Measurements from ENCODE around the gene ERMN.
A peak's percentile ranks its signal among the peaks of the same experiment; 100 is the strongest.

ERMN gene

DNA sequence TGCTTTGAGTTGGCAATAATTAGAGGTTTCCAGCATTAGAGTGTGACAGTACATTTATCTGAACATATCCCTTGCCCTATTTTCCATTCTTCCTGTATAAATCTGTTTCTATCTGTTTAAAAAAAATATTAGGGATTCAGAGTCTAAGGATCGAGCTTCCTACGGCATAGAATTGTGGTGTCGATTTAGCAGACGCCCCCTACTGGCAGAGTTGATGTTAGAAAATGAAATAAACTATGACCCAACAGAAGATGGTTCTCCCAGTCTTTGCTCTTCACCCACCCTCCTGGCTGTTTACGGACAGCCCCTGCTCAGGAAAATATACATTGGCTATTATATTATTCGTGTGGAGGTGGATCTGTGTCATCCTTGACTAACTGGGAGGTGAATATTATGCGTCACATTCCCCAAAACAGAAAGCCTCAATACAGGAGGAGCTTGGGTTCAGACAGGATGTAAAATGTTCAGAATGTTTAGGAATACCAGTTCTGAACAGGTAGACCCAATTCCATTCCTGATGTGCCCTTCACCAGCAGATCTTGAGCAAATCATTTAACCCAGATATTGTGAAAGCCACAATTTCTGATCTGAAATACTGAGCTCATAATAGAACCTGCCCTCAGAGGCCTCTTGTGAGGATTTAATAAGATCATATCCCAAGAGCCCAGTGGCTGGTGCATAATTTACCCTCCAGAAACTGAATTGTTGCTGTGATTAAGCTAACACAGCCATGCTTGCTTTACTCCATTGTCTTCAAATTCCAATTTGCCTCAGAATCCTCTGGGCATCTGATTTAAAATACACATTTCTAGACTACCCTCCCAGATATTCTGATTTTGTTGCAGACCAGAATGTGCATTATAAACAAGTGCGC is 10.8 kb upstream of the ERMN start:
- DNase-seq (ENCODE audit: extremely low read depth, insufficient read length): no peak
- no peaks in the 10 kb centered on the region for H3K36me3 ChIP-seq (ENCODE audit: control insufficient read depth, insufficient read depth, low read length)
- H3K4me3 ChIP-seq (replicated peaks; ENCODE audit: low read depth, low read length): no peak overlapping the region

DNA sequence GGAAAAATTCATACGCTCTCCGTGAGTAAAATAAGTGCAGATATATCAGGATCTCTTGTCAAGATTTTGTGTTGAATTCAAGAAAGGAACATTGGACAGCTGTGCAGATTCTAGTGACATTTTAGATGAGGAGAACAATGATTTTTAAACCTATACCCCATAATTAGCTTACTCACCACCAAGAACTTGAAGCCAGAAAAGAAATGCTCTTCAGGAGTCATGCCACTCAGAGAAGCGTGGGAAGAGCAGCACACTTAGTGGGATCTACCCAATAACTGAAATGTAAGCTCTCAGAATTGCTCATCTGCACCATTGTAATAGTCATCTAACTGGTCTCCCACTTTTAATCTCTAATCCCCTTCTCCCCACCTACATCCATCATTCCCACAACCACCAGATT is 9.2 kb upstream of the ERMN start:
- DNase-seq (ENCODE audit: extremely low read depth, insufficient read length): no peak
- H3K27me3 ChIP-seq (replicated peaks; ENCODE audit: control insufficient read depth, insufficient read depth, low read length): no peaks in the 10 kb centered on the region

More for the DNA sequence above, 10.8 kb upstream of the ERMN start:
- no peaks in the 10 kb centered on the region for H3K27me3 ChIP-seq (replicated peaks; ENCODE audit: control insufficient read depth, insufficient read depth, low read length)
- TF ChIP-seq, protein P1, sequence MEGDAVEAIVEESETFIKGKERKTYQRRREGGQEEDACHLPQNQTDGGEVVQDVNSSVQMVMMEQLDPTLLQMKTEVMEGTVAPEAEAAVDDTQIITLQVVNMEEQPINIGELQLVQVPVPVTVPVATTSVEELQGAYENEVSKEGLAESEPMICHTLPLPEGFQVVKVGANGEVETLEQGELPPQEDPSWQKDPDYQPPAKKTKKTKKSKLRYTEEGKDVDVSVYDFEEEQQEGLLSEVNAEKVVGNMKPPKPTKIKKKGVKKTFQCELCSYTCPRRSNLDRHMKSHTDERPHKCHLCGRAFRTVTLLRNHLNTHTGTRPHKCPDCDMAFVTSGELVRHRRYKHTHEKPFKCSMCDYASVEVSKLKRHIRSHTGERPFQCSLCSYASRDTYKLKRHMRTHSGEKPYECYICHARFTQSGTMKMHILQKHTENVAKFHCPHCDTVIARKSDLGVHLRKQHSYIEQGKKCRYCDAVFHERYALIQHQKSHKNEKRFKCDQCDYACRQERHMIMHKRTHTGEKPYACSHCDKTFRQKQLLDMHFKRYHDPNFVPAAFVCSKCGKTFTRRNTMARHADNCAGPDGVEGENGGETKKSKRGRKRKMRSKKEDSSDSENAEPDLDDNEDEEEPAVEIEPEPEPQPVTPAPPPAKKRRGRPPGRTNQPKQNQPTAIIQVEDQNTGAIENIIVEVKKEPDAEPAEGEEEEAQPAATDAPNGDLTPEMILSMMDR (IDR thresholded peaks at IDR 0.05; ENCODE audit: insufficient read depth, low read length, poor library complexity, severe bottlenecking): peak; percentile 73

DNA sequence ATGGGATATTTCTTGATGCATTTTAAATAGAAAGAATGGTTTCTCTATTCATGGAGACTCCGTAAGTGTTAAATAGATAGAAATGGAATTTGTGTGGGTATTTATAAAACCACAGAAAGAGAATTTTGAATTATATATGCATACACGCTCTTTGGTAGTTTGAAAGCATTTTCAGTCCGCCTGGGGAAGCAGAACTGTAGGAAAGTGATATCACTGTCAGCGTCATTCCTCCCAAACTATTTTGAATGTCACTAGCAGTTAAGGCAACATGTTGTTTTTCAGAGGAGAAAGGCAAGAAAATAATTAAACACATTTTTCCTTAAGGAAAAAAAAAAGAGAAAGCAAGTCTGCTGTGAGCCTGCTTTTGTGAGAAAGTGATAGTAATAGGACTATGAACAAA is 8.7 kb upstream of the ERMN start:
- H3K36me3 ChIP-seq (ENCODE audit: control insufficient read depth, insufficient read depth, low read length): no peaks in the 10 kb centered on the region
- H3K4me3 ChIP-seq (replicated peaks; ENCODE audit: low read depth, low read length): no peak overlapping the region
- H3K27me3 ChIP-seq (replicated peaks; ENCODE audit: control insufficient read depth, insufficient read depth, low read length): no peaks in the 10 kb centered on the region
- DNase-seq (ENCODE audit: extremely low read depth, insufficient read length): no peak
- TF ChIP-seq, protein P1 (IDR thresholded peaks at IDR 0.05; ENCODE audit: insufficient read depth, low read length, poor library complexity, severe bottlenecking): no peak

More for the DNA sequence above, 9.2 kb upstream of the ERMN start:
- TF ChIP-seq, protein P1 (IDR thresholded peaks at IDR 0.05; ENCODE audit: insufficient read depth, low read length, poor library complexity, severe bottlenecking): no peak
- Histone ChIP-seq H3K4me3 (replicated peaks; ENCODE audit: low read depth, low read length) (no peak overlapping the region), H3K36me3 (ENCODE audit: control insufficient read depth, insufficient read depth, low read length) (no peaks in the 10 kb centered on the region)

DNA sequence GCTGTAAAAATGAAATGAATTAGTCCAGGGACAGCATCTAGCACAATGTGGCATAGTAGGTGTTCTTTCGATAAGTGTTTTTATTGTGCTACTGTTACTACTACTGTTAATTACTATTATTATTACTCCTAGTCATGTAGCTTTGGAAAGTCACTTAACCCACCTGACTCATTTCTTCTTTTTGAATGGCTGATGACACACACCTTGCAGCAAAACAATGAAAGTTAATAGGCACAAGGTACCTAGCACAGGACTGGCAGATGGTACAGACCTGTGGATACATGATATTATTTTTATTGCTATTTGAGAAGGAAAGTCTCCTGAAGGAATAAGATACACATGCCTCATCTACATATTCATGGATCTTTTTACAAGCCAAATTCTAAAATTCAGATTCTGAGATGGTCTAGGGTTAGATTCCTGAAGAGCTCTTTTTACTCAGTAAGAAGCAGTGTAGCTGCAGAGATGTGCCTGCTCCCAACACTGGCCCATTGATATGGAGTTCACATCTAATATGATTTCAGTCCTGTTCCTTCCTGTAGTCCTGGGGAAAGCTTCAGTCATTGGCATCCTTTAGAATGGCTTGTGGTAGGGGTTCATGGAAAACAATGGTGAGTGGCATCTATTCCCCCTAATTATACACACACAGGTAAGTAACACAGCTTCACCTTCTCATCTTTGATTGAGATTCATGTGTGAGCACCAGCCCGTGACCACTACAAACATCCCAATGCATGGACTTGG is 7.9 kb upstream of the ERMN start:
- no peak for DNase-seq (ENCODE audit: extremely low read depth, insufficient read length)
- H3K4me3 ChIP-seq (replicated peaks; ENCODE audit: low read depth, low read length): no peak overlapping the region
- H3K36me3 ChIP-seq (ENCODE audit: control insufficient read depth, insufficient read depth, low read length): no peaks in the 10 kb centered on the region
- TF ChIP-seq, protein P1 (IDR thresholded peaks at IDR 0.05; ENCODE audit: insufficient read depth, low read length, poor library complexity, severe bottlenecking): no peak
- H3K27me3 ChIP-seq (replicated peaks; ENCODE audit: control insufficient read depth, insufficient read depth, low read length): no peaks in the 10 kb centered on the region

DNA sequence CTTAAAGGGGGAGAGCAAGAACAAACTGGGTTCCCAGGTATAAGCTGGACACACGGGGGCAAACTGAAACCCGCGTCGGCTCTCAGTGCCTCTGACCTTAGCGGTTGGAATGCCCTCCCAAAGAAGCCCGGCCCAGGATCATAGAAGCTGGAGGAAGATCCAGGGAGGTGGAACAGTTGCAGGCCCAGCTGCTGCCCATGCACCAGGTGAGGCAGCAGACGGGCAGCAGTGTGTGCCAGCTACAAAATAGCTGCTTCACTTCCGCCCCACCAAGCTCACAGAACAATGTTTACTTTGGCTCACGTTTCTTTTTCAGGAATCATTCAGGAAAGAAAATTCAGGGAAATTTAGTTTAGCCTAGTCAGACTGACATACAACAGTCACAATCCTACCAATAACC is 3.9 kb upstream of the ERMN start:
- TF ChIP-seq, protein P1 (IDR thresholded peaks at IDR 0.05; ENCODE audit: insufficient read depth, low read length, poor library complexity, severe bottlenecking): no peak
- H3K27me3 ChIP-seq (replicated peaks; ENCODE audit: control insufficient read depth, insufficient read depth, low read length): no peaks in the 10 kb centered on the region
- DNase-seq (ENCODE audit: extremely low read depth, insufficient read length): no peak
- no peaks in the 10 kb centered on the region for H3K36me3 ChIP-seq (ENCODE audit: control insufficient read depth, insufficient read depth, low read length)
- no peak overlapping the region for H3K4me3 ChIP-seq (replicated peaks; ENCODE audit: low read depth, low read length)

All from GM06990 (cell line).